ENCODE data around the gene CTBP1. TPM values are rescaled to one million over a fixed set of nuclear protein-coding genes. Genes with fewer than 3 reads are reported as not detected.

Gene CTBP1
- total and polyA plus RNA-seq, 9 of the 15 experiments (the other 6 are each of a cell fraction or from before 2014, with no cell fraction given), result 14.5 to 162 (median 68.2) TPM

DNA sequence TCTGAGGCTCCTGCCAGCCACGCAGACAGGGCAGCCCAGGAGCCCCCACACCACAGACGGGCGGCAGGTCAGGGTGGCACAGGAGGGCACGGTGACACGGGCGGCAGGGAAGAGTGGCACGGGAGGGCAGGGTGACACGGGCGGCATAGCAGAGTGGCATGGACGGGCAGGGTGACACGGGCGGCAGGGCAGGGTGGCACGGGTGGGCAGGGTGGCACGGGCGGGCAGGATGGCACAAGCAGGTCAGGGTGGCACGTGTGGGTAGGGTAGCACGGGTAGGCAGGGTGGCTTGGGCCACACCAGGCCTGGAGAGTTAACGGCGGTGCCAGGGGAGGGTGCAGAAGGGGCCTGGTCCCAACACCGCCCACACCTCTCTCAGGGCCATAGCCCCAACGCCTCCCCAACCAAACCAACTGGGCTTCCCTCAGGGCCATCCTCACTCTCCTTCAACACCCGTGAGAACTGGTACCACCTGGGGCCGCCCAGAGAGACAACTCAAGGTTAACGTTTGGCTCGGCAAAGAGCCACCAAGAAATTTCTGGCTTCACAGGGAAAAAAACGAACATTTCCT, 3.4 kb downstream of the CTBP1 start:
- no peak for ATAC-seq
- H3K4me3 ChIP-seq, result no peak overlapping the region
- peak overlapping the region in 1 of 2 experiments; percentile 21; a peak in 2 of 4 replicates for H3K9ac ChIP-seq (ENCODE audit: insufficient read depth in 1 of 2, low read depth in 2 of 2, low read length in 2 of 2)
- H4K20me1 ChIP-seq (replicated peaks; ENCODE audit: control insufficient read depth, insufficient read depth, low read length), result no peaks in the 10 kb centered on the region; the same call in 1 of the 2 replicates
- peaks cover 82% of the 10 kb centered on the region for H3K79me2 ChIP-seq (ENCODE audit: control insufficient read depth, insufficient read depth, low read length)
- in situ Hi-C loops (cut with MboI), result no loop called here
- H2AFZ ChIP-seq (ENCODE audit: low read depth, low read length), result no peak overlapping the region
- BruUV-seq (replicated peaks), result no TSS peak
- TF ChIP-seq HNRNPL (IDR thresholded peaks at IDR 0.05; ENCODE audit: low read depth, low read length), result peak; percentile 100
- no peak for TF ChIP-seq MAFK (IDR thresholded peaks at IDR 0.05; ENCODE audit: low read length)
- TF ChIP-seq RBFOX2 (IDR thresholded peaks at IDR 0.05; ENCODE audit: low read depth, low read length), result peak; percentile 47
- TF ChIP-seq ZC3H4 (CRISPR knock-in tag; IDR thresholded peaks at IDR 0.05; ENCODE audit: borderline replicate concordance), result 0 out of 2 replicates have a peak, but pooled peaks have one; percentile 46
- TF ChIP-seq MYNN (IDR thresholded peaks at IDR 0.05), result peak; percentile 75; the same call in 1 of the 2 replicates
- no peak for TF ChIP-seq MYNN (CRISPR knock-in tag; IDR thresholded peaks at IDR 0.05)
- no peak for TF ChIP-seq TARDBP (IDR thresholded peaks at IDR 0.05)
- TF ChIP-seq ZC3H8 (IDR thresholded peaks at IDR 0.05), result no peak
- TF ChIP-seq XRCC5 (IDR thresholded peaks at IDR 0.05; ENCODE audit: low read depth, low read length), result 0 out of 2 replicates have a peak, but pooled peaks have one; percentile 24
- TF ChIP-seq CBFB (CRISPR knock-in tag; IDR thresholded peaks at IDR 0.05), result peak; percentile 60; the same call in 1 of the 2 replicates
- no peak for TF ChIP-seq GABPB1 (CRISPR knock-in tag; IDR thresholded peaks at IDR 0.05)
- TF ChIP-seq U2AF2 (optimal IDR thresholded peaks at IDR 0.05; ENCODE audit: low read depth, low read length), result no peak
- TF ChIP-seq EZH2 (IDR thresholded peaks at IDR 0.05; ENCODE audit: borderline replicate concordance, low read depth, low read length), result no peak
- TF ChIP-seq RAD21 (CRISPR knock-in tag; conservative IDR thresholded peaks at IDR 0.05 in 1 of 2, IDR thresholded peaks at IDR 0.05 in 1 of 2), result no peak
- TF ChIP-seq MEF2D (tag; conservative IDR thresholded peaks at IDR 0.05; ENCODE audit: low read depth), result no peak
- TF ChIP-seq BRCA1 (IDR thresholded peaks at IDR 0.05), result no peak
- TF ChIP-seq BRCA1 (CRISPR knock-in tag; IDR thresholded peaks at IDR 0.05), result 0 out of 2 replicates have a peak, but pooled peaks have one; percentile 47
- intact Hi-C loops (cut with micrococcal nuclease), result no loop called here
- DNase-seq (ENCODE audit: extremely low read depth in 1 of 4, low spot score in 3 of 4), result peak in 2 of 4 experiments; percentile 8 to 9
- H3K36me3 ChIP-seq (ENCODE audit: control insufficient read depth, insufficient read depth, low read length), result peaks cover 30% of the 10 kb centered on the region; the same call in 2 of the 3 replicates
- POLR2A ChIA-PET, result no interaction called here
- H3K27ac ChIP-seq (ENCODE audit: extremely low read depth, low read depth, low read length), result no peak overlapping the region
- peaks cover 14% of the 10 kb centered on the region for H3K9me1 ChIP-seq (ENCODE audit: control insufficient read depth, insufficient read depth, low read length)
- H3K27me3 ChIP-seq (ENCODE audit: control insufficient read depth in 2 of 2, insufficient read depth in 2 of 2, low read length in 2 of 2), result no peaks in the 10 kb centered on the region
- no peaks in the 10 kb centered on the region; the same call in 1 of the 2 replicates for H3K9me3 ChIP-seq (replicated peaks; ENCODE audit: control insufficient read depth, insufficient read depth, low read depth, low read length)
- 89% methylated on average over 15 of the region's 26 CpGs for WGBS (ENCODE audit: insufficient coverage, low coverage, missing lambda C conversion rate)
- no peak overlapping the region for H3K4me2 ChIP-seq (ENCODE audit: insufficient read depth, low read length)
- CTCF ChIA-PET (ENCODE audit: low intra/inter-chr PET ratio), result no interaction called here
- H3K4me1 ChIP-seq (replicated peaks in 1 of 2; ENCODE audit: control insufficient read depth in 2 of 2, insufficient read depth in 2 of 2, low read length in 2 of 2), result peaks cover 4 to 84% of the 10 kb centered on the region in 2 experiments; a peak in 4 of 5 replicates
- FAIRE-seq, result no peak

Measured in K562 (cell line).